ENCODE data around the gene ALDOC. TPM values are rescaled to one million over a fixed set of nuclear protein-coding genes. Genes with fewer than 3 reads are reported as not detected.
A peak's percentile ranks its signal among the peaks of the same experiment; 100 is the strongest.

Gene ALDOC
- total RNA-seq, 4 donors from 2014 or later: 0.87 to 7.0 (median 3.3) TPM

DNA sequence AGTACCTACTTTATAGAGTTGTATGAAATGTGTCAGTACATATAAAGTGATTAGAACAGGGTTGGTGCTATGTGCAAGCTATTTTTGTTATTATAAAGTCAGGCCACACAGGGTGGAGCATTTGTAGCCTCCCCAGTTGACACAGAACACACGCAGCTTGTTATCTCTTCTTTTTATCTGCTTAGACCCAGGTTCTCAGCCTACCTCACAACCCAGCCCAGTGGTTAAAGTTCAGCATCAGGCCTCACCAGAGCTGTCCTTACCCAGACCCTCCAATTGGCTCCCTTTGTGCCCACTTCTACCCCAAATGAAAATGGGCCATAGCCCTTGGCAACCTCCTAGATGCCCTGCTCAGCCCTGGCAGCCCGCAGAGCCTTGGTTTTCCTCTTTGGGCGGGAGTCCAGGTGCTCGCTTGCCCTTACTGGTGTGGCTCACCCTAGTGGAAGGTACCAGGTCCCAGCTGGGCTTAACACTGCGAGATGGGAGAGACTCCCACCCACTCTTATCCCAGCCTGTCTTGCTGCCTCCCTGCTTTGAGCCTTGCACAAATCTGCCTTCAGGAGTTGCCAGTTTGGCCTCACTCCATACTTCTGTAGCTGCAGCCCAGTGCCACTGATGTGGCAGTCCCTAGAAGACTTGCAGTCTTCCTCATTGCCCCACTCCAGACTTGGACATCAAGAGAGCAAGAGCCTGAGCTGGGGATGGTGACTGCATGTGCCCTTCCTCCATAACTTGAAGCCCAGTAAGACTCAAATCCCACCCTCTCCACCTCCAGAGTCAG is 4.2 kb downstream of the ALDOC start:
- peak overlapping the region; percentile 70 to 98 (median 89) for H3K4me3 ChIP-seq
- ATAC-seq (no peak), DNase-seq (no peak)
- no peaks in the 10 kb centered on the region for H3K36me3 ChIP-seq
- H3K27me3 ChIP-seq: no peaks in the 10 kb centered on the region
- peak overlapping the region; percentile 84 to 88 (median 87) for H3K27ac ChIP-seq
- in situ Hi-C loops (cut with MboI; ENCODE audit: low sequenced_read_pairs in 4 of 4): loop anchor here in 1 of 4 donors (25.0 kb wide), 1 partner anchor 90 kb away; the partner anchor contains the start of genes SDF2 and SUPT6H
- TF ChIP-seq CTCF (IDR thresholded peaks at IDR 0.05 in 4 of 5, conservative IDR thresholded peaks at IDR 0.05 in 1 of 5) (no peak), POLR2A (IDR thresholded peaks at IDR 0.05) (no peak)
- H3K9me3 ChIP-seq: no peaks in the 10 kb centered on the region
- intact Hi-C loops (cut with DNase I; ENCODE audit: low total_unique reads): no loop called here
- peaks cover 25% of the 10 kb centered on the region in 2 donors for H3K4me1 ChIP-seq

GRCh38 chr17:28571361-28572122 is 5.2 kb downstream of the ALDOC start, which contains the start of gene PIGS:
PIGS (minus strand) TSS chr17:28571524; CDS start chr17:28571496, 28 bp downstream.
- no peaks in the 10 kb centered on the region for H3K9me3 ChIP-seq
- H3K4me3 ChIP-seq: peak within 1 kb of the TSS; percentile 70 to 98 (median 89)
- intact Hi-C loops (cut with DNase I; ENCODE audit: low total_unique reads): loop anchor here (2.0 kb wide), 1 partner anchor 73 kb away; the partner anchor contains the start of gene BLTP2
- DNase-seq (peak; percentile 95 to 96), ATAC-seq (peak; percentile 93 to 97)
- H3K27me3 ChIP-seq: no peaks in the 10 kb centered on the region
- peak within 1 kb of the TSS; percentile 84 to 88 (median 87) for H3K27ac ChIP-seq
- no peaks in the 10 kb centered on the region for H3K36me3 ChIP-seq
- TF ChIP-seq POLR2A (IDR thresholded peaks at IDR 0.05): peak; percentile 81 to 87
- no peak for TF ChIP-seq CTCF (IDR thresholded peaks at IDR 0.05 in 4 of 5, conservative IDR thresholded peaks at IDR 0.05 in 1 of 5)
- in situ Hi-C loops (cut with MboI; ENCODE audit: low sequenced_read_pairs in 4 of 4): loop anchor here in 1 of 4 donors (25.0 kb wide), 1 partner anchor 91 kb away; the partner anchor contains the start of genes SDF2 and SUPT6H
- peaks cover 20 to 25% of the 10 kb centered on the region in 2 donors for H3K4me1 ChIP-seq

- DNase-seq (peak; percentile 23 to 35), ATAC-seq (peak; percentile 37 to 45)
- TF ChIP-seq CTCF (IDR thresholded peaks at IDR 0.05 in 4 of 5, conservative IDR thresholded peaks at IDR 0.05 in 1 of 5) (no peak), POLR2A (IDR thresholded peaks at IDR 0.05) (no peak)
- peak overlapping the region; percentile 84 to 88 (median 87) for H3K27ac ChIP-seq
- peaks cover 20 to 25% of the 10 kb centered on the region in 2 donors for H3K4me1 ChIP-seq
- H3K4me3 ChIP-seq: peak overlapping the region; percentile 70 to 98 (median 89)
- H3K27me3 ChIP-seq: no peaks in the 10 kb centered on the region
- intact Hi-C loops (cut with DNase I; ENCODE audit: low total_unique reads) (loop anchor here (2.0 kb wide), 1 partner anchor 74 kb away; the partner anchor contains the start of gene BLTP2), in situ Hi-C loops (cut with MboI; ENCODE audit: low sequenced_read_pairs in 4 of 4) (loop anchor here in 1 of 4 donors (25.0 kb wide), 1 partner anchor 91 kb away; the partner anchor contains the start of genes SDF2 and SUPT6H)
- no peaks in the 10 kb centered on the region for H3K36me3 ChIP-seq
- no peaks in the 10 kb centered on the region for H3K9me3 ChIP-seq
These were observed 5.9 kb downstream of the ALDOC start for GRCh38 chr17:28570716-28571360.

- intact Hi-C loops (cut with DNase I; ENCODE audit: low total_unique reads): no loop called here
- TF ChIP-seq CTCF (IDR thresholded peaks at IDR 0.05 in 4 of 5, conservative IDR thresholded peaks at IDR 0.05 in 1 of 5): no peak
- no peak for TF ChIP-seq POLR2A (IDR thresholded peaks at IDR 0.05)
- no peaks in the 10 kb centered on the region for H3K9me3 ChIP-seq
- H3K27ac ChIP-seq: no peak overlapping the region
- DNase-seq (no peak), ATAC-seq (no peak)
- in situ Hi-C loops (cut with MboI; ENCODE audit: low sequenced_read_pairs in 4 of 4): loop anchor here in 1 of 4 donors (25.0 kb wide), 1 partner anchor 93 kb away; the partner anchor contains the start of genes SDF2 and SUPT6H
- H3K27me3 ChIP-seq: no peaks in the 10 kb centered on the region
- no peaks in the 10 kb centered on the region for H3K36me3 ChIP-seq
- peaks cover 20 to 25% of the 10 kb centered on the region in 2 donors for H3K4me1 ChIP-seq
- no peak overlapping the region for H3K4me3 ChIP-seq
These were observed 7.2 kb downstream of the ALDOC start for GRCh38 chr17:28569446-28569845.
